GM12878 (cell line): Measurements from ENCODE around the gene HAND2. TPM values are rescaled to one million over a fixed set of nuclear protein-coding genes. Genes with fewer than 3 reads are reported as not detected.

Experiments used
- CBX3 ChIP-seq: fragments of 200-600 bp; sonication (generic); IDR thresholded peaks from 2 replicates; pipeline ENCODE4 v1.6.1; 2016; ENCODE audit warnings: low read depth, borderline replicate concordance
- FOXK2 ChIP-seq: fragments of 450-650 bp; IDR thresholded peaks from 2 replicates; pipeline ENCODE4 v1.6.1; 2017; ENCODE audit warnings: mild to moderate bottlenecking, moderate library complexity
- NR2C1 ChIP-seq: fragments of 450-650 bp; IDR thresholded peaks from 2 replicates; pipeline ENCODE4 v1.6.1; 2017; ENCODE audit warnings: antibody characterized with exemption, mild to moderate bottlenecking, moderate library complexity
- RAD51 ChIP-seq: fragments of 450-650 bp; IDR thresholded peaks from 2 replicates; pipeline ENCODE4 v1.6.1; 2016; ENCODE audit warnings: moderate library complexity, mild to moderate bottlenecking, inconsistent platforms
- RUNX3 ChIP-seq: IDR thresholded peaks from 2 replicates; pipeline ENCODE4 v1.6.1; 2012; ENCODE audit warnings: low read length, inconsistent platforms
- TCF7 ChIP-seq: IDR thresholded peaks from 2 replicates; pipeline ENCODE4 v1.6.1; 2014; ENCODE audit warnings: antibody characterized with exemption, borderline replicate concordance
- polyA plus RNA-seq, 11 experiments: library from polyadenylated mRNA; depleted of rRNA in 4 of 11; unstranded in 6 of 11; stranded (reverse) in 5 of 11; fragments of >200 nt; fragmentation: Nextera tagmentation in 4 of 11; fragmentation: Illumina TruSeq in 1 of 11; extraction: Ambion mirVana in 4 of 11; extraction: Trizol in 1 of 11; gene quantifications; 1 replicate in 1 of 11; 2 replicates in 10 of 11; pipeline versions ENCODE4 v1.2.1 to v1.2.3, GENCODE V29; 2011 to 2016; ENCODE audit warnings: inconsistent platforms in 2 of 11, missing spikeins in 2 of 11, low read depth in 1 of 11
- total RNA-seq, 4 experiments: library from RNA; depleted of rRNA in 3 of 4; stranded (reverse); fragments of >200 nt in 3 of 4; fragmentation: Illumina TruSeq in 1 of 4; extraction: Trizol in 1 of 4; gene quantifications; 2 replicates each; pipeline versions ENCODE4 v1.2.1 to v1.2.3, GENCODE V29; 2013 to 2021
- TF ChIP-seq, protein P1 (sequence below): fragments of 450-650 bp; IDR thresholded peaks from 2 replicates; pipeline ENCODE4 v1.6.1; 2017; ENCODE audit warnings: mild to moderate bottlenecking, moderate library complexity
- TF ChIP-seq, protein P2 (sequence below): fragments of 450-650 bp; IDR thresholded peaks from 2 replicates; pipeline ENCODE4 v1.6.1; 2016; ENCODE audit warnings: mild to moderate bottlenecking, moderate library complexity, borderline replicate concordance
- TF ChIP-seq, protein P3 (sequence below): fragments of 450-650 bp; IDR thresholded peaks from 2 replicates; pipeline ENCODE4 v1.6.1; 2017; ENCODE audit warnings: mild to moderate bottlenecking, moderate library complexity
- TF ChIP-seq, protein P4 (sequence below): fragments of 450-650 bp; conservative IDR thresholded peaks from 2 replicates; pipeline ENCODE4 v1.6.1; 2017; ENCODE audit warnings: mild to moderate bottlenecking, moderate library complexity
- TF ChIP-seq, protein P5 (sequence below), 3 experiments: IDR thresholded peaks in 2 of 3; conservative IDR thresholded peaks in 1 of 3; 2 replicates each; pipeline ENCODE4 v1.5.1; 2011; ENCODE audit warnings: low read depth in 3 of 3, low read length in 3 of 3, mild to moderate bottlenecking in 3 of 3, control low read depth in 2 of 3, moderate library complexity in 2 of 3, inconsistent platforms in 1 of 3, mixed read lengths in 1 of 3; ENCODE audit not compliant: control insufficient read depth in 2 of 3, insufficient read depth in 1 of 3; ENCODE audit errors: extremely low read depth in 1 of 3

HAND2 gene
- total and polyA plus RNA-seq, 10 of the 15 experiments (the other 5 are each of a cell fraction or from before 2014, with no cell fraction given), result 0.09 TPM; not detected in 9

DNA sequence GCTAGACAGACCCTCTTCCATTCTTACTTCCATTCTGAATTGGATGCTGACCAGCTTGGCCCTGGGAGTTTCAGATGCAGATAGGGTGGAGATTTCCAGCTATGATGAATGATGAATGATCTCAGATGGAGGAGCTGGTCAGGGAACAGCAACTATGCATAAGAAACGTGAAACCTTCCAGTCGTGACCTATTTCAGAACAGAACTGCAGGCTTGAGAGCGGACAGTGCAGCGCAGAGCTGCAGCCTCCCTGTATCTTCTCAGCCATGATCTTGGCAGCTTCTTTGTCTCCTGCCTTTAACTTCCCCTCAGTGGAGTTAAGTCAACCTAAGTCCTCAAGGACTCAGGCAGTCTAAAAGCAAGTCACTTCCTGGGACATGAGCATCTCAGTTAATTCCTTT, 43.3 kb upstream of the HAND2 start (continued):
- TF ChIP-seq, protein P1, sequence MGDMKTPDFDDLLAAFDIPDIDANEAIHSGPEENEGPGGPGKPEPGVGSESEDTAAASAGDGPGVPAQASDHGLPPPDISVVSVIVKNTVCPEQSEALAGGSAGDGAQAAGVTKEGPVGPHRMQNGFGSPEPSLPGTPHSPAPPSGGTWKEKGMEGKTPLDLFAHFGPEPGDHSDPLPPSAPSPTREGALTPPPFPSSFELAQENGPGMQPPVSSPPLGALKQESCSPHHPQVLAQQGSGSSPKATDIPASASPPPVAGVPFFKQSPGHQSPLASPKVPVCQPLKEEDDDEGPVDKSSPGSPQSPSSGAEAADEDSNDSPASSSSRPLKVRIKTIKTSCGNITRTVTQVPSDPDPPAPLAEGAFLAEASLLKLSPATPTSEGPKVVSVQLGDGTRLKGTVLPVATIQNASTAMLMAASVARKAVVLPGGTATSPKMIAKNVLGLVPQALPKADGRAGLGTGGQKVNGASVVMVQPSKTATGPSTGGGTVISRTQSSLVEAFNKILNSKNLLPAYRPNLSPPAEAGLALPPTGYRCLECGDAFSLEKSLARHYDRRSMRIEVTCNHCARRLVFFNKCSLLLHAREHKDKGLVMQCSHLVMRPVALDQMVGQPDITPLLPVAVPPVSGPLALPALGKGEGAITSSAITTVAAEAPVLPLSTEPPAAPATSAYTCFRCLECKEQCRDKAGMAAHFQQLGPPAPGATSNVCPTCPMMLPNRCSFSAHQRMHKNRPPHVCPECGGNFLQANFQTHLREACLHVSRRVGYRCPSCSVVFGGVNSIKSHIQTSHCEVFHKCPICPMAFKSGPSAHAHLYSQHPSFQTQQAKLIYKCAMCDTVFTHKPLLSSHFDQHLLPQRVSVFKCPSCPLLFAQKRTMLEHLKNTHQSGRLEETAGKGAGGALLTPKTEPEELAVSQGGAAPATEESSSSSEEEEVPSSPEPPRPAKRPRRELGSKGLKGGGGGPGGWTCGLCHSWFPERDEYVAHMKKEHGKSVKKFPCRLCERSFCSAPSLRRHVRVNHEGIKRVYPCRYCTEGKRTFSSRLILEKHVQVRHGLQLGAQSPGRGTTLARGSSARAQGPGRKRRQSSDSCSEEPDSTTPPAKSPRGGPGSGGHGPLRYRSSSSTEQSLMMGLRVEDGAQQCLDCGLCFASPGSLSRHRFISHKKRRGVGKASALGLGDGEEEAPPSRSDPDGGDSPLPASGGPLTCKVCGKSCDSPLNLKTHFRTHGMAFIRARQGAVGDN, result no peak
- no peak for TF ChIP-seq NR2C1
- no peak for TF ChIP-seq RAD51
- TF ChIP-seq, protein P2, sequence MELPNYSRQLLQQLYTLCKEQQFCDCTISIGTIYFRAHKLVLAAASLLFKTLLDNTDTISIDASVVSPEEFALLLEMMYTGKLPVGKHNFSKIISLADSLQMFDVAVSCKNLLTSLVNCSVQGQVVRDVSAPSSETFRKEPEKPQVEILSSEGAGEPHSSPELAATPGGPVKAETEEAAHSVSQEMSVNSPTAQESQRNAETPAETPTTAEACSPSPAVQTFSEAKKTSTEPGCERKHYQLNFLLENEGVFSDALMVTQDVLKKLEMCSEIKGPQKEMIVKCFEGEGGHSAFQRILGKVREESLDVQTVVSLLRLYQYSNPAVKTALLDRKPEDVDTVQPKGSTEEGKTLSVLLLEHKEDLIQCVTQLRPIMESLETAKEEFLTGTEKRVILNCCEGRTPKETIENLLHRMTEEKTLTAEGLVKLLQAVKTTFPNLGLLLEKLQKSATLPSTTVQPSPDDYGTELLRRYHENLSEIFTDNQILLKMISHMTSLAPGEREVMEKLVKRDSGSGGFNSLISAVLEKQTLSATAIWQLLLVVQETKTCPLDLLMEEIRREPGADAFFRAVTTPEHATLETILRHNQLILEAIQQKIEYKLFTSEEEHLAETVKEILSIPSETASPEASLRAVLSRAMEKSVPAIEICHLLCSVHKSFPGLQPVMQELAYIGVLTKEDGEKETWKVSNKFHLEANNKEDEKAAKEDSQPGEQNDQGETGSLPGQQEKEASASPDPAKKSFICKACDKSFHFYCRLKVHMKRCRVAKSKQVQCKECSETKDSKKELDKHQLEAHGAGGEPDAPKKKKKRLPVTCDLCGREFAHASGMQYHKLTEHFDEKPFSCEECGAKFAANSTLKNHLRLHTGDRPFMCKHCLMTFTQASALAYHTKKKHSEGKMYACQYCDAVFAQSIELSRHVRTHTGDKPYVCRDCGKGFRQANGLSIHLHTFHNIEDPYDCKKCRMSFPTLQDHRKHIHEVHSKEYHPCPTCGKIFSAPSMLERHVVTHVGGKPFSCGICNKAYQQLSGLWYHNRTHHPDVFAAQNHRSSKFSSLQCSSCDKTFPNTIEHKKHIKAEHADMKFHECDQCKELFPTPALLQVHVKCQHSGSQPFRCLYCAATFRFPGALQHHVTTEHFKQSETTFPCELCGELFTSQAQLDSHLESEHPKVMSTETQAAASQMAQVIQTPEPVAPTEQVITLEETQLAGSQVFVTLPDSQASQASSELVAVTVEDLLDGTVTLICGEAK, result no peak
- no peak for TF ChIP-seq FOXK2
- no peak for TF ChIP-seq TCF7
- no peak for TF ChIP-seq CBX3
- TF ChIP-seq, protein P3, sequence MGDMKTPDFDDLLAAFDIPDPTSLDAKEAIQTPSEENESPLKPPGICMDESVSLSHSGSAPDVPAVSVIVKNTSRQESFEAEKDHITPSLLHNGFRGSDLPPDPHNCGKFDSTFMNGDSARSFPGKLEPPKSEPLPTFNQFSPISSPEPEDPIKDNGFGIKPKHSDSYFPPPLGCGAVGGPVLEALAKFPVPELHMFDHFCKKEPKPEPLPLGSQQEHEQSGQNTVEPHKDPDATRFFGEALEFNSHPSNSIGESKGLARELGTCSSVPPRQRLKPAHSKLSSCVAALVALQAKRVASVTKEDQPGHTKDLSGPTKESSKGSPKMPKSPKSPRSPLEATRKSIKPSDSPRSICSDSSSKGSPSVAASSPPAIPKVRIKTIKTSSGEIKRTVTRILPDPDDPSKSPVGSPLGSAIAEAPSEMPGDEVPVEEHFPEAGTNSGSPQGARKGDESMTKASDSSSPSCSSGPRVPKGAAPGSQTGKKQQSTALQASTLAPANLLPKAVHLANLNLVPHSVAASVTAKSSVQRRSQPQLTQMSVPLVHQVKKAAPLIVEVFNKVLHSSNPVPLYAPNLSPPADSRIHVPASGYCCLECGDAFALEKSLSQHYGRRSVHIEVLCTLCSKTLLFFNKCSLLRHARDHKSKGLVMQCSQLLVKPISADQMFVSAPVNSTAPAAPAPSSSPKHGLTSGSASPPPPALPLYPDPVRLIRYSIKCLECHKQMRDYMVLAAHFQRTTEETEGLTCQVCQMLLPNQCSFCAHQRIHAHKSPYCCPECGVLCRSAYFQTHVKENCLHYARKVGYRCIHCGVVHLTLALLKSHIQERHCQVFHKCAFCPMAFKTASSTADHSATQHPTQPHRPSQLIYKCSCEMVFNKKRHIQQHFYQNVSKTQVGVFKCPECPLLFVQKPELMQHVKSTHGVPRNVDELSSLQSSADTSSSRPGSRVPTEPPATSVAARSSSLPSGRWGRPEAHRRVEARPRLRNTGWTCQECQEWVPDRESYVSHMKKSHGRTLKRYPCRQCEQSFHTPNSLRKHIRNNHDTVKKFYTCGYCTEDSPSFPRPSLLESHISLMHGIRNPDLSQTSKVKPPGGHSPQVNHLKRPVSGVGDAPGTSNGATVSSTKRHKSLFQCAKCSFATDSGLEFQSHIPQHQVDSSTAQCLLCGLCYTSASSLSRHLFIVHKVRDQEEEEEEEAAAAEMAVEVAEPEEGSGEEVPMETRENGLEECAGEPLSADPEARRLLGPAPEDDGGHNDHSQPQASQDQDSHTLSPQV, result no peak
- no peak for TF ChIP-seq RUNX3
- TF ChIP-seq, protein P4, sequence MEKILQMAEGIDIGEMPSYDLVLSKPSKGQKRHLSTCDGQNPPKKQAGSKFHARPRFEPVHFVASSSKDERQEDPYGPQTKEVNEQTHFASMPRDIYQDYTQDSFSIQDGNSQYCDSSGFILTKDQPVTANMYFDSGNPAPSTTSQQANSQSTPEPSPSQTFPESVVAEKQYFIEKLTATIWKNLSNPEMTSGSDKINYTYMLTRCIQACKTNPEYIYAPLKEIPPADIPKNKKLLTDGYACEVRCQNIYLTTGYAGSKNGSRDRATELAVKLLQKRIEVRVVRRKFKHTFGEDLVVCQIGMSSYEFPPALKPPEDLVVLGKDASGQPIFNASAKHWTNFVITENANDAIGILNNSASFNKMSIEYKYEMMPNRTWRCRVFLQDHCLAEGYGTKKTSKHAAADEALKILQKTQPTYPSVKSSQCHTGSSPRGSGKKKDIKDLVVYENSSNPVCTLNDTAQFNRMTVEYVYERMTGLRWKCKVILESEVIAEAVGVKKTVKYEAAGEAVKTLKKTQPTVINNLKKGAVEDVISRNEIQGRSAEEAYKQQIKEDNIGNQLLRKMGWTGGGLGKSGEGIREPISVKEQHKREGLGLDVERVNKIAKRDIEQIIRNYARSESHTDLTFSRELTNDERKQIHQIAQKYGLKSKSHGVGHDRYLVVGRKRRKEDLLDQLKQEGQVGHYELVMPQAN, result no peak
- TF ChIP-seq, protein P5, sequence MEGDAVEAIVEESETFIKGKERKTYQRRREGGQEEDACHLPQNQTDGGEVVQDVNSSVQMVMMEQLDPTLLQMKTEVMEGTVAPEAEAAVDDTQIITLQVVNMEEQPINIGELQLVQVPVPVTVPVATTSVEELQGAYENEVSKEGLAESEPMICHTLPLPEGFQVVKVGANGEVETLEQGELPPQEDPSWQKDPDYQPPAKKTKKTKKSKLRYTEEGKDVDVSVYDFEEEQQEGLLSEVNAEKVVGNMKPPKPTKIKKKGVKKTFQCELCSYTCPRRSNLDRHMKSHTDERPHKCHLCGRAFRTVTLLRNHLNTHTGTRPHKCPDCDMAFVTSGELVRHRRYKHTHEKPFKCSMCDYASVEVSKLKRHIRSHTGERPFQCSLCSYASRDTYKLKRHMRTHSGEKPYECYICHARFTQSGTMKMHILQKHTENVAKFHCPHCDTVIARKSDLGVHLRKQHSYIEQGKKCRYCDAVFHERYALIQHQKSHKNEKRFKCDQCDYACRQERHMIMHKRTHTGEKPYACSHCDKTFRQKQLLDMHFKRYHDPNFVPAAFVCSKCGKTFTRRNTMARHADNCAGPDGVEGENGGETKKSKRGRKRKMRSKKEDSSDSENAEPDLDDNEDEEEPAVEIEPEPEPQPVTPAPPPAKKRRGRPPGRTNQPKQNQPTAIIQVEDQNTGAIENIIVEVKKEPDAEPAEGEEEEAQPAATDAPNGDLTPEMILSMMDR (IDR thresholded peaks at IDR 0.05 in 2 of 3, conservative IDR thresholded peaks at IDR 0.05 in 1 of 3; ENCODE audit: control insufficient read depth in 2 of 3, extremely low read depth in 1 of 3, insufficient read depth in 1 of 3, low read depth in 3 of 3, low read length in 3 of 3), result no peak
